K562 (cell line): ENCODE data around the gene FAM222A. TPM values are rescaled to one million over a fixed set of nuclear protein-coding genes. Genes with fewer than 3 reads are reported as not detected.

ENCODE experiments used
- ADNP ChIP-seq: fragments of 200-800 bp; sonication (Bioruptor generic); IDR thresholded peaks from 2 replicates; pipeline ENCODE4 v1.6.1; 2016; ENCODE audit warnings: missing genetic modification characterization, missing compliant biosample characterization
- ASH1L ChIP-seq: fragments of 450-650 bp; IDR thresholded peaks from 2 replicates; pipeline ENCODE4 v1.6.1; 2018; ENCODE audit warnings: borderline replicate concordance, mild to moderate bottlenecking, low read depth; ENCODE audit not compliant: partially characterized antibody
- CHCHD3 ChIP-seq: fragments of 250-450 bp; sonication (Bioruptor Pico); IDR thresholded peaks from 2 replicates; pipeline ENCODE4 v2.1.2; 2022; ENCODE audit warnings: mild to moderate bottlenecking
- CREB5 ChIP-seq: fragments of 250-450 bp; sonication (Bioruptor Pico); IDR thresholded peaks from 2 replicates; pipeline ENCODE4 v1.5.0; 2020; ENCODE audit warnings: mild to moderate bottlenecking
- ELF1 ChIP-seq: fragments of 200-800 bp; sonication (Bioruptor generic); IDR thresholded peaks from 2 replicates; pipeline ENCODE4 v1.6.1; 2016; ENCODE audit warnings: missing genetic modification characterization, missing compliant biosample characterization
- FOXK1 ChIP-seq: sonication (generic); formaldehyde crosslinking; IDR thresholded peaks from 2 replicates; pipeline ENCODE4 v1.8.0; 2022; ENCODE audit warnings: missing genetic modification reagents, mild to moderate bottlenecking, borderline replicate concordance
- FOXO4 ChIP-seq: fragments of 450-650 bp; formaldehyde crosslinking; IDR thresholded peaks from 2 replicates; pipeline ENCODE4 v1.4.0; 2020; ENCODE audit warnings: mild to moderate bottlenecking, moderate library complexity
- NFE2 ChIP-seq: IDR thresholded peaks from 2 replicates; pipeline ENCODE4 v1.6.1; 2014; ENCODE audit warnings: antibody characterized with exemption, low read depth
- NR2F6 ChIP-seq: fragments of 450-650 bp; formaldehyde crosslinking; IDR thresholded peaks from 2 replicates; pipeline ENCODE4 v1.4.0; 2020; ENCODE audit warnings: mild to moderate bottlenecking
- POU5F1 ChIP-seq: fragments of 150-350 bp; IDR thresholded peaks from 2 replicates; pipeline ENCODE4 v1.6.1; 2014; ENCODE audit warnings: borderline replicate concordance, low read length, low read depth, mild to moderate bottlenecking; ENCODE audit not compliant: partially characterized antibody
- PPARD ChIP-seq: fragments of 250-450 bp; sonication (Bioruptor Pico); IDR thresholded peaks from 2 replicates; pipeline ENCODE4 v1.8.0; 2022; ENCODE audit warnings: inconsistent platforms, mild to moderate bottlenecking, moderate library complexity
- PREB ChIP-seq: sonication (generic); formaldehyde crosslinking; IDR thresholded peaks from 2 replicates; pipeline ENCODE4 v1.8.1; 2023; ENCODE audit warnings: mild to moderate bottlenecking, missing genetic modification reagents
- SFPQ ChIP-seq: fragments of 200-400 bp; formaldehyde crosslinking; IDR thresholded peaks from 2 replicates; pipeline ENCODE4 v1.6.1; 2017; ENCODE audit warnings: mild to moderate bottlenecking, low read depth, low read length, moderate library complexity
- TAF15 ChIP-seq: fragments of 200-400 bp; formaldehyde crosslinking; IDR thresholded peaks from 2 replicates; pipeline ENCODE4 v1.6.1; 2017; ENCODE audit warnings: mild to moderate bottlenecking, low read depth, low read length, moderate library complexity
- TAF7 ChIP-seq: fragments of 450-650 bp; IDR thresholded peaks from 2 replicates; pipeline ENCODE4 v1.6.1; 2016; ENCODE audit warnings: missing genetic modification characterization, missing compliant biosample characterization
- ZC3H4 ChIP-seq: sonication (generic); formaldehyde crosslinking; IDR thresholded peaks from 2 replicates; pipeline ENCODE4 v1.9.0; 2021; ENCODE audit warnings: missing genetic modification reagents, borderline replicate concordance
- ZFP1 ChIP-seq: fragments of 450-650 bp; formaldehyde crosslinking; IDR thresholded peaks from 2 replicates; pipeline ENCODE4 v1.4.0; 2020; ENCODE audit warnings: mild to moderate bottlenecking, mixed read lengths
- ZFP36 ChIP-seq: fragments of 150-350 bp; IDR thresholded peaks from 2 replicates; pipeline ENCODE4 v1.6.1; 2018; ENCODE audit warnings: low read length, low read depth; ENCODE audit not compliant: partially characterized antibody
- ZFPM2 ChIP-seq: fragments of 250-450 bp; sonication (Bioruptor Pico); IDR thresholded peaks from 2 replicates; pipeline ENCODE4 v1.5.1; 2022; ENCODE audit warnings: mild to moderate bottlenecking
- ZKSCAN1 ChIP-seq: fragments of 150-350 bp; IDR thresholded peaks from 2 replicates; pipeline ENCODE4 v1.6.1; 2016; ENCODE audit warnings: low read depth, low read length
- ZNF24 ChIP-seq: fragments of 450-650 bp; IDR thresholded peaks from 2 replicates; pipeline ENCODE4 v1.6.1; 2016
- ZNF780A ChIP-seq: fragments of 250-450 bp; sonication (Bioruptor Pico); IDR thresholded peaks from 2 replicates; pipeline ENCODE4 v1.5.0; 2021; ENCODE audit warnings: mild to moderate bottlenecking
- polyA plus RNA-seq, 8 experiments: library from polyadenylated mRNA; depleted of rRNA in 4 of 8; stranded (reverse) in 5 of 8; unstranded in 3 of 8; fragments of >200 nt; fragmentation: Nextera tagmentation in 2 of 8; fragmentation: Illumina TruSeq in 1 of 8; extraction: Ambion mirVana in 2 of 8; extraction: Trizol in 1 of 8; gene quantifications; 2 replicates each; pipeline versions ENCODE4 v1.2.1 to v1.2.3, GENCODE V29; 2011 to 2014; ENCODE audit warnings: inconsistent platforms in 1 of 8, missing spikeins in 1 of 8
- total RNA-seq, 7 experiments: library from RNA; depleted of rRNA in 6 of 7; stranded (reverse); fragments of >200 nt in 6 of 7; fragmentation: Illumina TruSeq in 2 of 7; extraction: Trizol in 2 of 7; gene quantifications; 2 replicates each; pipeline versions ENCODE4 v1.2.1 to v1.2.3, GENCODE V29; 2011 to 2021; ENCODE audit warnings: low replicate concordance in 1 of 7

The FAM222A gene
- total and polyA plus RNA-seq, 9 of the 15 experiments (the other 6 are each of a cell fraction or from before 2014, with no cell fraction given) = 0.03 to 0.36 (median 0.12) TPM; not detected in 1

GRCh38 chr12:109696485-109697269 is 16.9 kb upstream of the FAM222A start (continued):
- no peak for TF ChIP-seq ELF1
- no peak for TF ChIP-seq NR2F6 (CRISPR knock-in tag)
- TF ChIP-seq ZFP1 = no peak
- TF ChIP-seq FOXO4 = no peak
- no peak for TF ChIP-seq POU5F1
- TF ChIP-seq TAF7 = no peak
- no peak for TF ChIP-seq ZNF780A (CRISPR knock-in tag)
- peak; percentile 96 for TF ChIP-seq ADNP
- no peak for TF ChIP-seq PREB (CRISPR knock-in tag)
- no peak for TF ChIP-seq ZC3H4 (CRISPR knock-in tag)
- no peak for TF ChIP-seq ZFP36
- no peak for TF ChIP-seq ZFPM2 (CRISPR knock-in tag)
- peak; percentile 89 for TF ChIP-seq ZKSCAN1
- no peak for TF ChIP-seq TAF15
- no peak for TF ChIP-seq ASH1L
- no peak for TF ChIP-seq PPARD (CRISPR knock-in tag)
- no peak for TF ChIP-seq SFPQ
- no peak for TF ChIP-seq NFE2
- TF ChIP-seq CREB5 (CRISPR knock-in tag) = no peak
- no peak for TF ChIP-seq CHCHD3 (CRISPR knock-in tag)
- TF ChIP-seq FOXK1 (CRISPR knock-in tag) = no peak
- peak; percentile 88 for TF ChIP-seq ZNF24
